MM.1S (cell line): ENCODE data around the gene CTDSPL2.

Experiments
- DNase-seq: peaks from one replicate; pipeline ENCODE4 v3.0.0-alpha.2; 2015
- H2AFZ ChIP-seq: fragments of 300-600 bp; sonication (generic); 2 replicates; pipeline ENCODE4 v1.6.0; 2016; ENCODE audit warnings: antibody characterized with exemption, low read length
- H3F3A ChIP-seq: fragments of 300-600 bp; sonication (generic); 2 replicates; pipeline ENCODE4 v1.6.1; 2016; ENCODE audit warnings: mild to moderate bottlenecking, antibody characterized with exemption, low read length, moderate library complexity, mixed read lengths; ENCODE audit not compliant: insufficient read depth
- H3K27ac ChIP-seq: fragments of 300-600 bp; sonication (generic); 2 replicates; pipeline ENCODE4 v1.5.1; 2016; ENCODE audit warnings: mild to moderate bottlenecking, low read length
- H3K27me3 ChIP-seq: fragments of 300-600 bp; sonication (generic); replicated peaks from 2 replicates; pipeline ENCODE4 v1.6.0; 2016; ENCODE audit warnings: low read length; ENCODE audit not compliant: insufficient read depth
- H3K36me3 ChIP-seq: fragments of 300-600 bp; sonication (generic); replicated peaks from 2 replicates; pipeline ENCODE4 v1.6.1; 2016; ENCODE audit warnings: mild to moderate bottlenecking, low read length, mixed read lengths; ENCODE audit not compliant: insufficient read depth
- H3K4me1 ChIP-seq: fragments of 300-600 bp; sonication (generic); 2 replicates; pipeline ENCODE4 v1.6.1; 2016; ENCODE audit warnings: low read length, mixed read lengths
- H3K4me2 ChIP-seq: fragments of 300-600 bp; sonication (generic); 2 replicates; pipeline ENCODE4 v1.6.0; 2016; ENCODE audit warnings: low read depth, low read length
- H3K4me3 ChIP-seq: fragments of 300-600 bp; sonication (generic); 2 replicates; pipeline ENCODE4 v1.5.1; 2016; ENCODE audit warnings: low read length, mixed read lengths
- H3K79me2 ChIP-seq: fragments of 300-600 bp; sonication (generic); 2 replicates; pipeline ENCODE4 v1.6.1; 2016; ENCODE audit warnings: mixed run types, low read length, mixed read lengths
- H3K9ac ChIP-seq: fragments of 300-600 bp; sonication (generic); 2 replicates; pipeline ENCODE4 v1.6.1; 2016; ENCODE audit warnings: low read length, mixed read lengths
- H3K9me2 ChIP-seq: fragments of 300-600 bp; sonication (generic); replicated peaks from 2 replicates; pipeline ENCODE4 v1.6.1; 2016; ENCODE audit warnings: mild to moderate bottlenecking, low read length, mixed read lengths; ENCODE audit not compliant: insufficient read depth
- H3K9me3 ChIP-seq: fragments of 300-600 bp; sonication (generic); replicated peaks from 2 replicates; pipeline ENCODE4 v1.6.1; 2016; ENCODE audit warnings: mild to moderate bottlenecking, low read length, mixed read lengths; ENCODE audit not compliant: insufficient read depth
- H4K20me1 ChIP-seq: fragments of 300-600 bp; sonication (generic); 2 replicates; pipeline ENCODE4 v1.6.1; 2016; ENCODE audit warnings: mild to moderate bottlenecking, low read length, moderate library complexity, mixed read lengths; ENCODE audit not compliant: insufficient read depth
- EZH2 ChIP-seq: fragments of 300-600 bp; sonication (generic); optimal IDR thresholded peaks from 2 replicates; pipeline ENCODE3; 2017; ENCODE audit warnings: low read depth, mild to moderate bottlenecking, antibody characterized with exemption, low read length, mixed read lengths
- EZH2phosphoT487 ChIP-seq: fragments of 300-600 bp; sonication (generic); IDR thresholded peaks from 2 replicates; pipeline ENCODE4 v1.6.1; 2018; ENCODE audit warnings: antibody characterized with exemption, low read length
- TF ChIP-seq, protein P1 (sequence below): fragments of 300-600 bp; sonication (generic); IDR thresholded peaks from 2 replicates; pipeline ENCODE4 v1.5.1; 2016; ENCODE audit warnings: antibody characterized with exemption, low read length, mixed read lengths

CTDSPL2 gene

DNA sequence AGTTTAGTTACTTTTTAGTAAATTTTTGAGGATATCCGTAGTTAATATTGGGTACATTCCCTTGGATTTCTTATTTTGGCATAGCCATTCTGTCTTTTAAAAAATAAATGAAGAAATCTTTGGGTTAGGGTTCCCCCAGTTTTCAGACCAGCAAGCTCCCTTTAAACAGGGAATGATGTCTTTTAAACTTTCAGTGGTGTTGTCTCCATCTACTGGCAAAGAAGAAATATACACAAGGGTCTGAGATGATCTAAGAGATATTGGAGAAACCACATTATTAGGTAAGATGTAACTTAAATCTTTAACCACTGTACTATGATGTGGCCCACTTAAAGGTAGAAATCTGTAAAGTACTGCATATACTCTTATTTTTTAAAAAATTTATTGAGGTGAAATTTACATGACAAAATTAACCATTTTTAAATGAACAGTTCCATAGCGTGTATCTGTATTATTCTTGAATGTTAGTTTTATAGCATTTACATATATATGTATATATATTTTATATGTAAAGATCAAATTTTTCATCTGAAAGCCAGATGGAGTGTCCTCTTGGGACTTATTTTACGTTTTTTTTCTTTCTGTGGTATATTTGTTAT lies 74.4 kb downstream of the CTDSPL2 start:
- H3K36me3 ChIP-seq = peaks cover 2% of the 10 kb centered on the region; the same call in 1 of the 2 replicates
- H4K20me1 ChIP-seq = no peaks in the 10 kb centered on the region
- peak; percentile 32 for DNase-seq
- no peak overlapping the region for H3K4me3 ChIP-seq
- TF ChIP-seq, protein P1, sequence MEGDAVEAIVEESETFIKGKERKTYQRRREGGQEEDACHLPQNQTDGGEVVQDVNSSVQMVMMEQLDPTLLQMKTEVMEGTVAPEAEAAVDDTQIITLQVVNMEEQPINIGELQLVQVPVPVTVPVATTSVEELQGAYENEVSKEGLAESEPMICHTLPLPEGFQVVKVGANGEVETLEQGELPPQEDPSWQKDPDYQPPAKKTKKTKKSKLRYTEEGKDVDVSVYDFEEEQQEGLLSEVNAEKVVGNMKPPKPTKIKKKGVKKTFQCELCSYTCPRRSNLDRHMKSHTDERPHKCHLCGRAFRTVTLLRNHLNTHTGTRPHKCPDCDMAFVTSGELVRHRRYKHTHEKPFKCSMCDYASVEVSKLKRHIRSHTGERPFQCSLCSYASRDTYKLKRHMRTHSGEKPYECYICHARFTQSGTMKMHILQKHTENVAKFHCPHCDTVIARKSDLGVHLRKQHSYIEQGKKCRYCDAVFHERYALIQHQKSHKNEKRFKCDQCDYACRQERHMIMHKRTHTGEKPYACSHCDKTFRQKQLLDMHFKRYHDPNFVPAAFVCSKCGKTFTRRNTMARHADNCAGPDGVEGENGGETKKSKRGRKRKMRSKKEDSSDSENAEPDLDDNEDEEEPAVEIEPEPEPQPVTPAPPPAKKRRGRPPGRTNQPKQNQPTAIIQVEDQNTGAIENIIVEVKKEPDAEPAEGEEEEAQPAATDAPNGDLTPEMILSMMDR = peak; percentile 55
- TF ChIP-seq EZH2 = no peak
- no peak for TF ChIP-seq EZH2phosphoT487
- H3K27me3 ChIP-seq = no peaks in the 10 kb centered on the region
- H3K4me1 ChIP-seq = no peaks in the 10 kb centered on the region
- H3K9me2 ChIP-seq = no peaks in the 10 kb centered on the region
- H3K27ac ChIP-seq = no peak overlapping the region
- no peaks in the 10 kb centered on the region; the same call in 1 of the 2 replicates for H3F3A ChIP-seq
- no peak overlapping the region for H3K9ac ChIP-seq
- H3K79me2 ChIP-seq = peaks cover 13% of the 10 kb centered on the region
- H3K4me2 ChIP-seq = no peak overlapping the region
- no peak overlapping the region for H2AFZ ChIP-seq
- no peaks in the 10 kb centered on the region for H3K9me3 ChIP-seq

DNA sequence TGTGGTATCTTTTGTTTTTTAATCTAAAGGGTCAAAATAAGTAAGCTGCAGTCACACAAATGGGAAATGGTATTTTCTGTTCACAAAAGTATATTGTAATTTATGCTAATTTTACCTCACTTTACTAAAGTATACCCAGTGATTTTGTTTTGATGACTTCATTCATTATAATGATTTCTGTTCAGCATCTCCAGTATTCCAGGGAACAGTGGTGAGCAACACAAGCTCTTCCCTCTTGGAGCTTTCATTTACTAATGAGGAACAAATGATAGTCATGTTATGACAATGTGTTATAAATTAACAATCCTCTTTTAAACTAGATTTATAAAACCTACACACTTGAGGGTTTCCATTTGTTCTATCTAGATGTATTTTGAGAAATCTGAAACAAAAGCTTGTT lies 89.0 kb downstream of the CTDSPL2 start:
- H3K9ac ChIP-seq = no peak overlapping the region
- no peaks in the 10 kb centered on the region for H3K4me1 ChIP-seq
- no peak overlapping the region for H2AFZ ChIP-seq
- 0 out of 2 replicates have a peak, but pooled peaks cover 4% of the 10 kb centered on the region for H3F3A ChIP-seq
- no peak overlapping the region for H3K4me2 ChIP-seq
- no peaks in the 10 kb centered on the region for H3K9me2 ChIP-seq
- no peaks in the 10 kb centered on the region for H3K9me3 ChIP-seq
- H3K27ac ChIP-seq = no peak overlapping the region
- no peak for DNase-seq
- no peak for TF ChIP-seq EZH2
- no peak for TF ChIP-seq EZH2phosphoT487
- TF ChIP-seq, protein P1 = no peak
- peaks cover 3% of the 10 kb centered on the region; the same call in 1 of the 2 replicates for H3K36me3 ChIP-seq
- H3K4me3 ChIP-seq = no peak overlapping the region
- no peaks in the 10 kb centered on the region for H3K79me2 ChIP-seq
- no peaks in the 10 kb centered on the region for H4K20me1 ChIP-seq
- H3K27me3 ChIP-seq = no peaks in the 10 kb centered on the region

DNA sequence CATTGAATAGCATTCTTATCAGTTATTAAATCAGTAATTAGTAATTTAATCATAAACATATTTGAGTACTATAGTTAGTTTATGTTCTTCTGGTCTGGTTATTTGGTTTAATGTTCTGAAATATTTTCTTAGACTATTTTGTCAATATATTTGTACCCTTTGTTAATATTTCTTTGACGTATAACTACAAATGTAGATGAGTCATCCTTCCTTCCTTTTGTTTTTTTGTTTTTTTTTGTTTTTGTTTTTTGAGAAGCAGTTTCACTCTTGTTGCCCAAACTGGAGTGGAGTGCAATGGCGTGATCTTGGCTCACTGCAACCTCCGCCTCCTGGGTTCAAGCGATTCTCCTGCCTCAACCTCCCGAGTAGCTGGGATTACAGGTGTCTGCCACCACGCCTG lies 92.1 kb downstream of the CTDSPL2 start:
- no peaks in the 10 kb centered on the region for H4K20me1 ChIP-seq
- no peak overlapping the region for H2AFZ ChIP-seq
- H3K9ac ChIP-seq = no peak overlapping the region
- H3K9me3 ChIP-seq = no peaks in the 10 kb centered on the region
- H3K4me1 ChIP-seq = no peaks in the 10 kb centered on the region
- TF ChIP-seq EZH2 (no peak), EZH2phosphoT487 (no peak)
- TF ChIP-seq, protein P1 = no peak
- no peaks in the 10 kb centered on the region for H3K9me2 ChIP-seq
- H3K4me2 ChIP-seq = no peak overlapping the region
- H3K27ac ChIP-seq = no peak overlapping the region
- no peaks in the 10 kb centered on the region for H3K79me2 ChIP-seq
- DNase-seq = no peak
- no peak overlapping the region for H3K4me3 ChIP-seq
- no peaks in the 10 kb centered on the region for H3K27me3 ChIP-seq
- no peaks in the 10 kb centered on the region for H3F3A ChIP-seq
- peaks cover 3% of the 10 kb centered on the region; the same call in 1 of the 2 replicates for H3K36me3 ChIP-seq
